HG02571 (cell line): ENCODE measurements around the gene UTP25.

Source experiments
- ATAC-seq: cut with Tn5 transposase; IDR thresholded peaks from one replicate; pipeline ENCODE4 v1.9.1; 2021; ENCODE audit warnings: mild to moderate bottlenecking, moderate library complexity; ENCODE audit not compliant: unreplicated experiment

Gene UTP25

DNA sequence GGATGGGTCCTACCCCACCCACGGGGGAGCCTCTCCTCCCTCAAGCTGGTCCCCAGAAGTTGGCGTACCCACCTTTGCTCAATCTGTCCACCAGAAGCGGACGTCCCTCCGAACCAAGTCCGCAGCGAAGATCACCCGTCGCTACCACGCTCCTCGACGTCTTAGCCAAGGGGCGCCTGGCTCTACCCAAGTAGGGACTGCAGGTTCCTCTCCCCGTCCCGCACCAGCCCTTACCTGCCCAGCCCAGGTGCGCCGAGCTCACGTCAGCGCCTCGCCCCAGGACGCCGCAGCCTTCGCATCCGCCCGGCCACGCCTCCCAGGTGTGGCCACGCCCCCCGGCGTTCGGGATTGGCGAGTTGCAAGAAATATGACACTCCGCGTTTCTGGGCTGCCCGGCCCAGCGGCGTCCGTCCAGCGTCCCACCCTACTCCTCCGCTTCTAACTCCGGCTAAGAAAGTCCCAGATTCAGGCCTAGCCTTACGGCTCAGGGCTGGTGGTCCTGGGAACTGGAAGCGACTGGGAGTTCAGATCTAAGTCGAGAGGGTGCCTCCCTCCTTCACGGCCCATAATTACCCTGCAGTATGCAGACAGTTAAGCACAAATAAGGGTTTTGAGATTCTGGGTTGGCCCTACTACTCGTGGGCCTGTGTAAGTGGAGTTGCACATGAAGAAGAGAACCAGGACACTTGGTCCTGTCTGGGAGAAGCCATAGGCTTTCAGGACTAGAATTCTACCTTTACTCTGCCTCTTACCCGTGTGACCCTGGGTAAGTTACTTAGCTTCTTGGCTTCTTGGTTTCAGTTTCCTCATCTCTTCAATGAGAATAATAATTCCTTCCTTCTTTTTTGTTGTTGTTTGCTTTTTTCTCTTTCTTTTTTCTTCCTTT is 21.7 kb upstream of the UTP25 start, which contains the start of gene IRF6:
Gene IRF6, minus strand, starts transcription at position 268 of the 886 bp plus-strand sequence. CDS start 4,729 bp downstream, outside the sequence.
- peak; percentile 88 for ATAC-seq

DNA sequence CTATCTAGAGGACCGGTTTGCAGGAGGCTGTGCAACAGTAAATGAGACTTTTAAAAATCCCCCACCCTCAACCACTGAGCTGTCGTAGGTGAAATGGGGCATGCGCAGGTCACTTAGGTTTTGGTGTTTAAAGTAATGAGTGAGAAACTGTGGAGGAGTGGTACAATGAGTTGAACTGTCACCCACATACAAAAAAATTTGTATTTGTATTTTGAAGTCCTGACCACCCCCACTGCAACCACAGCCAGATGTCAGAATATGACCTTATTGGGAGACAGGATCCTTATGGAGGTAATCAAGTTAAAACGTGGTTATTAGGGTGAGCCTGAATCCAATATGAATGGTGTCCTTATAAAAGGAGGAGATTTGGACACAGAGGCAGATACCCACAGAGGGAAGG is 20.3 kb upstream of the UTP25 start:
- ATAC-seq: no peak

DNA sequence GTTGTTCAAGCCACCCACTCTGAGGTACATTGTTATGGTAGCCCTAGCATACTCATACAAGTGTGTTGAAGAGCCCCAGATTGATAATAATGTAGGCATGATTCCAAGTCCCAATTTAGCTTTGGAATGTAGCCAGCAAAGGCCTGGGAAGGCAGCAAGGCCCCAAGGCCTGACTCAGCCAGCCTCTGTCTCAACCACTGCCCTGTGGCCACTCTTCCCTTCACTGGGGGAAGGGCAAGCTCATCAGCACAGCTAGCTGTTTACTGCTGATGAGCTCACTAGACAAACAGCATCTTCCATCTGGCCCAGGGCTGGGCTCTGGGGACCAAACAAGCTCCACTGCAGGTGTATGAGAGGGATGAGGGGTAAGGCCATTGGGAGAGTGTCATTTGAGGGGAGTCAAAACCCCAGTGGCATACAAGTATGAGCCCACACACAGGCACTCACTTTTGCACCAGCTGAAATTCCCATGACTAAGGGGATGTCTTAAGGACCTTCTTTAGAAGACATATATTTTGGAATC is 19.7 kb upstream of the UTP25 start:
- ATAC-seq: no peak

DNA sequence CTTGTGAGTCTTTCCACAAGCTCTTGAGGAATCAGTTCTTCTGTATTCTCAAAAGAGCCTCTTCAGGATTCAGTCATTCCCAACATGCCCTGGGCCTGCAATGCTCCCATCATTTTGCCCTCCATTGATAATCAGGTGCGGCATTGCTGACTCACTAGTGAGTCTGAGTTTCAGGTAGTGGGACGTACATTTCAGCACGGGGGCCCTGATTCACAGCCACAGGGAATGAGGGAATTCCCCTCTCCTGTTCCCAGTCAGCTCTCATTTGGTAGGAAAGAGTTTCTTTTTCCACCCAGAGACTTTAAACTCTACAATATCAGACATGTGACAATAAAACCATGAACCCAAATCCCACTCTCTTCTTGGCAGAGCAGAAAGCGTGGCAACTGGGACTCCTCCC is 18.2 kb upstream of the UTP25 start:
- ATAC-seq: no peak

DNA sequence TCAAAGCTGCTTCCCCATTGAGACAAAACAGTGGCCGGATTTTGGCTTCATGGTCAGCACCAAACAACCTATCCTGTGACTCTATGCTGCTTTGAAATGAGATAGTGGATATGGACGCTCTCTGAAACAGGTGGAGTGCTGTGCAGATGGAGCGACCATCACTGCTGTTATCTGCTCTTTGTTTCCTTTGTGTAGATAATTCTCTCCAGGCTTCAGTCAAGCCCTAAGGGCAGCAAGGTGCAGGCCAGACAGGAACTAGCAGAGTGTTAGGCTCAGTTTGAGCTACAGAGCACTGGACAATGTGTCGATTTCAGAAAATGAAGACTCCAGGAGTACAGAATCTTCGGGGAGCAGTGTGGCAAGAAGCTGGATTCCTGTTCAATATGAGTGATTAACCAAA is 17.0 kb upstream of the UTP25 start:
- ATAC-seq: no peak

DNA sequence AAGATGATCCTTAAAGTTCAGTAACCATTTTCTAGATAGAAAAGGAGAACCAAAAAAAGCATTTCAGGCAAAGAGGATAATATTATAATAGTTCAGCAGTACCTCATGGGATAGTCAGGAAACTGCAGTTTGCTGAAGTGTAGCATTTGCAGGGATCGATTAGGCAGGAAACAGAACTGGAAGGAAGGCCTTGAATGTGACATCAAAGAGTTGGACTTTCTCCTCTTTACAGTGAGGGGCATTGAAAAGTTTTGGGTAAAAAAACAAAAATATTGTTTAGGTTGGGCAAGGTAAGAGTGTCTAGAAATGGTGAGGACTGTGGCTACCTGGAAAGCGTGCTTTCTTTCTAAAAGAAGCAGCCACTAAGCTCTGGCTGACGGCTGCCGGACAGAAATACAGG is 13.9 kb upstream of the UTP25 start:
- no peak for ATAC-seq

DNA sequence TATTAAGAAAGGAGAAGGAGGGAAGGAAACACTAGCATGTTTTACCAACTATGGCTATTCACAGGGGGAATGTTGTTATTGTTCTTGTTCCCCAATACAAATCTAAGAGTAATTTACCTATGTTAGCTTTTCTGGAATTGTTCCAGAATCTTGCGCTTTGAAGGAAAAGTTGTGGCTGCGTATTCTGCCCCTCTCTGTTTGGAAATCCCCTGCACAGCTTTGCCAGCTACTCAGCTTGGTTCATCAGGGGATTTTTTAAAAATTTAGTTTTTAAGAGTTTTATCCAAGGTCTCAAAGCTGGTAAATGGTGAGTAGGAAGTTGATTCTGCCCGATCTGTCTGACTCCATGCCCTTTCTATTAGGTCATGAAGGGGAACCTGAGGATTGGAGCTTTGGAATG is 12.3 kb upstream of the UTP25 start:
- no peak for ATAC-seq

DNA sequence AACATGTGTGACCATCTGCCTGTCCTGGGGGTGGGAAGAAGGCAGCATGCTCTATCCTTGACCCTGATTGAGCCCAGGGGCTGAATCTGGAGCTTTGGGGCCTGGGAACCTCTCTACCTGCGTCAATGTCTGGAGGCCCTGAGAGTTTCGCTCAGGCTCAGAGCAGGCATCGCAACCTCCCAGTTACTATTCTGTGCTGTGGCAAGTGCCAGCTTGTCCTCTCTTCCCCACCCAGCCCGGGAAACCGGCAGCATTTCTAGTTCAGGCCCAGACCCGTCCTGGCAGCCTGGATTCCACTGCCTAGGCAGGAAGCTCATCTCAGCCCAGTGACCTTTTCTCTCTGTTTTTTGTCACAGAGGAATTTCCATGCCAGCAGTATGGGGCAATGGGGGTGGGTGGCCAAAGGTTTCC is 11.8 kb upstream of the UTP25 start:
- no peak for ATAC-seq

DNA sequence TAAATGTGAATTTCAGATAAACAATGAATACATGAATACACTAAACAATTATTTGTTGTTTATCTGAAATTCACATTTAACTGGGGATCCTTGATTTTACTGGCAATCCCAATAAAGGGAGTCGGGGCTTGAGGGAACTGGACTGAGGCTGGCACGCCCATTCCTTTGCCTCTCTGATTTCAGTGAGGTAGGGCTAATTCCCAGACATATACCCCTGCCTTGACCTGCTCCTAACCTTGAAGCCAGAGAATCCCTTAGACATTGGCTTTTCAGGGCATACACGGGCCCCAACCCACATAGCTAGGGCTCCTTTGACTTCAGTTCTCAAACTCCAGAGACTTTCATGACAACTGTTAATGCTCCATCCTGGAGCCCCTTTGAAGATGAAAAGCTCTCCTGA is 10.8 kb upstream of the UTP25 start:
- no peak for ATAC-seq

DNA sequence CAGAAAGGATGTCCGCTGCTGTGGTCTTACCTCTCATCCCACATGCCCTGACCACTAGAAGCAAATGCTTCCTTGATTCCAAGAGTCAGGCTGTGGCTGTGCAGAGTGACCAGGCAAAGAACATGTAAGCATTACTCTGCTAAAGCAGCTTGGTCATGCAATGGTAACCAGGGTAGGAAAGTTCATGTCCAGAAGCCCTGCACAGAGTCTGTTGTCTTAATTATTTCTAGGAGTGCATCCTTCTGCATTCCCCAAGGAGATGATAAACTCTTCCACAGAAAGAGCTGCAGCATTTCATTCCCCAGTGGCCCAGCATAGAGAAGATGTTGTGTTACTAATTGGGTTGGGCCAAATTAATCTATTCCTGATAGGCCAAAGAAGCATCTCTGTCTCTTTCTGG is 10.1 kb upstream of the UTP25 start:
- no peak for ATAC-seq

DNA sequence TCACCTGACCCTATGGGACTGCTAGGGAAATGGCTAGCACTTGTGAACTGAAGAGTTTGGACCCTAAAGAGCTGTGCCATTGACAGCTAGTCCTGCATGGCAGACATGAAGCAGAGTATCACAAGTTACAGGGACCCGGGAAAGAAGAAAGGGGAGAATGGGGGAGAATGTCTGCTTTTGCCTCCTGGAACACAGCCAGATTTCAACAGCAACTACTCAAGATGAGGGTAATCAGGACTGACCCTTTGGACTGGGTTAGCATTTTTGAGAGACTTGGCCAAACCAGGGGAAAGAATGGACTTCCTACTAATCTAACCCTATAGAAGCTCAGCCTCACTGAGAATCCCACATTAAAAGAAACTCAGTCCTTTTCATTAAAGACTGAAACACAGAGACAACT is 8.7 kb upstream of the UTP25 start:
- no peak for ATAC-seq

DNA sequence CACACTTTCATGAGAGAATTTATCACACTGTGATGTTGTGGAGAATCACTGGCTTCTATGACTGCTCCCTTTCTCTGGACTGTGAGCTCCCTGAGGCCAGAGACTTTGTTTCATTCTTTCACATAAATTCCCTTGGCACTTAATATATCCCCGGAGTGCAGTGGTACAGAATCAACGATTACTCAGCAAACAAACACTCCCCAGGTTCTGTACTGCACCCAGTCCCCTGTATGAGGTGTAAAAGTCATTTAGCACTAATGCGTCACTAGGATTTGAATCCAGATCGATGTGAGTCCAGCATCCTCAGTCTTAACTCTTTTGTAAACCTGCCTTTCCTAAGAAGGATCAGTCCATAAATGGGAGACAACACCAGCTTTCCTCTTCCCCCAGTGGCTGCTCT is 6.8 kb upstream of the UTP25 start:
- no peak for ATAC-seq

DNA sequence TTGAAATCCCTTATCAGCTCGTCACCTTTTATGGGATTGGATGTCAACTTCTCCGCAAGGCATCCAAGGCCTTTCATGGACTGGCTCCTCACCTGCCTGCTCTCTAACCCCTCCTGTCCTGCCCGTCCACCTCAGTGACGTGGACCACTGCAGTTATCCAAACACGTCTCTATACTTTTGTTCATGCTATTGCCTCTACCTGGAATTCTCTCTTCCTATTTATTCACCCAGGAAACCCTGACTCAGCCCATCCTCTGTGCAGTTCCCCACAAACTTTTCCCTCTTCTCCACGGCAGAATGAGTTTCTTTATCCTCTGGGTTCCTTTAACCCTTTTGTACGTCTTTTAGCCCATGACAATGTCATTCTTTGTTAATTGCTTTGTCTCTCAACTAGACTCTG is 5.1 kb upstream of the UTP25 start:
- no peak for ATAC-seq

DNA sequence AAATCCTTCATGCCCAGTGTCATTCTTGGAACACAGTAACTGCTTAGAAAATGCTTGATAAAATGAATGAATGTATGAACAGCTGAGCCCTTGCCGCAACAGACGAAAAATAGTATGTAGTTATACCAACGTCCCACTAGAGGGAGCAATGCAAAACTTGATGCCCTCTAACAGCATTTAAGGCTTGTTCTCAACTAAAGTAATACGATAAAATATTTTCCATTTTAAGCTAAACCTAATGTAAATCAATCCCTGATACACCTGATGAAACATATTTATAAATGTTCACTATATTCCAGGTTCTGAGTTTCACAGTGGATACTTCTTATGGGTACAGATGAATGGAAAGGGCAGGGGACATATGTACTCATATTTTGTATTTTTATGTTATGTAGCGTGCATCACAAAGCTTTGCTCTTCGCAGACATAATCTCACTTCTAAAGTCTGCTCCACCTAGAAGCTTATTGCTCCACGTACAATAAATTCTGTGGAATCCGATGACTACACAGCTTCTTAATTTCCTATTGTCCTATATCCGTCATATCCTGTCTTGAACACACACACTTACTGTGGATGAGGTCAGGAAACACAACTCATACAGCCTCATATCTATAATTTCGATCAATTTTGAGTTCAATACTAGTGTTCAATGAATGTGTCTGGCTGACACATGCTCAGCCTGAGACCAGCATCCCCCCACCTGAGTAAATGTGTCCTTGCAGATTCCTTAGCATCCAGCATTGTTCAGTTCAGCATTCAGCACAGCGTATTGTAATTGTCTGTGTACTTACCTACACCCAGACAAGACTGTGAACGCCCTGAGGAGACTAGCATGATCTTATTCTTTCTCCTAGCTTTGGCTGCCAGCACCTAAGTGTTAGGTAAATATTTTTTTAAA is 4.4 kb upstream of the UTP25 start:
- ATAC-seq: no peak

DNA sequence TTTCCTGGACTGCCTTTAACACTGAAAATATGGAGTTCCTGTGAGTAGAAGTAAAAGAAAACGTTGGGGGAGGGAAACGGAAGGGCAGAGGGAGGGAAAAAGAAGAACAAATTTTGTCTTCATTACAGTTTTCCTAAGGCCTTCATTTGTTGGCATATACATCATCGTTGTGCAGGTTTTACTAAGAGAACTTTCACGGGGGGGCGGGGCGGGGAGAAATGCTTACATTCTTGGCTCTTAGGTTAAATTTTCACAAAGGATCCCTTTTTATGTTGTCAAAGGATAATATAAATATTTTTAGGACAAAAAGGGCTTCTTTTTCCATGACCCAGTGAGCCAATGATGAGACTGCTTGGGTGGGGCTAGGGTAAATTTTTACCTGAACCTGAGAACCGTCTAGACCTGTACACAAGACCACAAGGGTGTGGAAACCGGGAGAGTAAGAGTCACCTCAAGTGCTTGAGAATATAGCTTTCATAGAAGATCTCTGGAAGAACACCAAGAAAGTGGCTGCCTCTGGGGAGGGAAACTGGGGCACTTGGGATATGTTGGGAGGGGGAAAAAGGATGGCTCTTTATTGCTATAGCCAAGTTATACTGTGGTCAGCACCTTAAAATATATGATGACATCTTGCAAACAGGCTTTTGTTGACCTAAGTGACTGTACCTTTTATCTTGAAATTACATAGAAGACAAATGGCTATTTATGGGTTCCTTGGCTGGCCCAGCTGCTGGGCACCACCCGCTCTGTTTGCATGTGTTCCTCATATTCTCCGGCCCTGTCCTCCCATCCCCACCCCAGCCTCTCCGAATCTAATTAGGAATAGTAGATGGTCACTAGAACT is 2.0 kb upstream of the UTP25 start:
- ATAC-seq: no peak

DNA sequence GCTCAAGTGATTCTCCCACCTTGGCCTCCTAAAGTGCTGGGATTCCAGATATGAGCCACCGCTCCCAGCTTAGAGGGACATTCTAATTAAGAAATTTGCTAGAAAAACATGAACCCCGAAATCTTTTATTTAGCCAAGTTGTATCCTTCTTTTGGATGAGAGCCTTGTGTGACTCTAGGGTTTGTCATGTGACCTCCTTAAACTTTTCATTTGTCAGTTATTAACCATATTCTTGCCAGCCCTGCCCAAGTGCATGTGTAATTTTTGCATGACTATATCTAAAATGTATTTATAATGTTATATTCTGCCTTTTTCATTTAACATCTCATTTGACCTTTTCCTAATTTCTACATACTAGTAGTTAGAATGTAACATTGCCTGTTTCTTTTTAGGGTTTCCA is 1.9 kb downstream of the UTP25 start:
- ATAC-seq: no peak

DNA sequence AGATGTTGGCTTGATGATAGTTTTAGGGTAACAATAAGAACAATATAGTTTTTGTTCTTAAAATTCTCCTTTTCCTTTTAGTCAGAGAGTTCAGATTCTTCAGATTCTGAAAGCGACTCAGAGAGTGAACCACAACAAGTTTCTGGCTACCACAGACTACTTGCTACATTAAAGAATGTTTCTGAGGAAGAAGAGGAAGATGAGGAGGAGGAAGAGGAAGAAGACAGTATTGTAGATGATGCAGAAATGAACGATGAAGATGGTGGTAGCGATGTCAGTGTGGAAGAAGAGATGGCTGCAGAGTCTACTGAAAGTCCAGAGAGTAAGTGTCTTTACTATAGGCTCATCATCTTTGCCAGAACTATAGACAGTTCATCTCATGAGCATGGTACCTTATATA is 3.0 kb downstream of the UTP25 start:
- no peak for ATAC-seq

DNA sequence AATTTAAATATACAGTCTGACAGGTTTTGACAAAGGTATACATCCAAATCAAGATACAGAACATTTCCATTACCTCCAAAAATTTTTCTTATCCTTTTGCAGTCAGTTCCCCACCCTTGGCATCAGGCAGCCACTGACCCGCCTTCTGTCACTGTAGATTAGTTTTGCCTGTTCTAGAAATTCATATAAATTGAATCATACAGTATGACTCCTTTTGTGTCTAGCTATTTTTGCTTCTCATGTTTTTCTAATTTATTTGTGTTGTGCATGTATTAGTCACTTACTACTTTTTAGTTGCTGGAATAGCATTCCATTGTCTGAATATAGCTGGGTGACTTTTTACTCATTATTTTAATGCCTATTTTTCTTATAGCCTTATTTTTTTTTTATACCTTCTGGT is 3.8 kb downstream of the UTP25 start:
- no peak for ATAC-seq

DNA sequence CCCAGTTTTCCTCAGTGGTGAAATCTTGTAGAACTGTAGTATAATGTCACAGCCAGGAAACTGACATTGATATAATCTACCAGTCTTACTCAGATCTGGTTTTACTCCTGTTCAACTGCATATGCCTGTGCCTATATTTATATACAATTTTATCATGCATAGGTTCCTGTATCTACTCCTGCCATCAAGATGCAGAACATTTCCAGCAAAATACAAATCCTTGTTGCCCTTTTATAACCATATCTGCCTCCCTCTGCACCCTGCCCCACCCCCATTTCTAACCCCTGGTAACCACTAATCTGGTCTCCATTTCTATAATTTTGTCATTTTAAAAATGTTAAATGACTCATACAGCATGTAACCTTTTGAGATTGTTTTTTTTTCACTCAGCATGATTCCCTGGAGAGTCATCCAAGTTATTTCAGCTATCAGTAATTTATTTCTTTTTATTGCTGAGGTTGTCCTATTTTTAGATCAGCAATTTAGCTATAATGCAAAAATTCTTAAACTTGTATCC is 8.1 kb downstream of the UTP25 start:
- ATAC-seq: no peak

DNA sequence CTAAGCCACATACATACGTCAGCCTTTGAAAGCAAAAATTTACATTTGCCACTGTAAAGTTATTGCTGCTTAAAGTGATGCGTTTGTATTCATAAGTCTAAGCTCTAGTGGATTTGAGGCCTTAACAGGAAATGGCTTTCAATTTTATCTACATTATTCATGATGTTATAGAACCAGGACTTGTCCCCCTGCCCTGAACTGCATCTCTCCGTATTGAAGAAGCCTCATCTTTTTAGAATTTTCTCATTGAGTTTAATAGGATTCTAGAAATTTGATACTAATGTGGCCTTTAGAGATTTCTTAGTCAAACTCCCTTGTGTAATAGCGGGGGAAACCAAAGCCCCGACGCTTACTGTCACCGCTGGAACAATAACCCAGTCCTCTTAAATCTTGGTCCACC is 9.9 kb downstream of the UTP25 start:
- ATAC-seq: no peak

DNA sequence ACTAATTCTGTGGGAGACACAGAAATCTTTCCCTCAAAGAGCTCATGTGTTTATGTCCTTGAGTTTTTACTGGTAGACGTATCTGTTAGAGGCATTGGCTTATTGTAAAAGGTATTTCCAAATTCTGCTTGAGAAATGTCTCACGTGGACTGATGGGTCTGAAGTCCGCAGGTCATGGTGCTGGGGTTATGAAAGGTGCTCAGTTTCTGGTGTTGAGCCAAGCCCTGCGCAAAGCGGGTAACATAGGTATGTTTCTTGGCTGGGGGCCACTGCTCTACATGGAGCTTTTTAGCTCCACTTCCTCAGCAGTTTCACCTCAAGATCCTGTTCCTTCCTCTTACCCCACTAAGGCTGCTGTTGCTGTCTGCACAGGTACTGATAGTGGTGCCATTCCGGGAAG is 10.8 kb downstream of the UTP25 start:
- ATAC-seq: no peak
